ENCODE results near the gene ZNF705A.
"Not testable (repeated sequence)": the region's sequence is repeated elsewhere in the genome, so short reads cannot be mapped to it uniquely, and the experiment has no call there.

The ZNF705A gene

GRCh38 chr12:8188088-8188487 lies 31.3 kb downstream of the ZNF705A start:
- DNase-seq, result peak; percentile 3

- DNase-seq, result not testable (repeated sequence)
These were observed 41.0 kb downstream of the ZNF705A start for GRCh38 chr12:8197685-8198308.

DNA sequence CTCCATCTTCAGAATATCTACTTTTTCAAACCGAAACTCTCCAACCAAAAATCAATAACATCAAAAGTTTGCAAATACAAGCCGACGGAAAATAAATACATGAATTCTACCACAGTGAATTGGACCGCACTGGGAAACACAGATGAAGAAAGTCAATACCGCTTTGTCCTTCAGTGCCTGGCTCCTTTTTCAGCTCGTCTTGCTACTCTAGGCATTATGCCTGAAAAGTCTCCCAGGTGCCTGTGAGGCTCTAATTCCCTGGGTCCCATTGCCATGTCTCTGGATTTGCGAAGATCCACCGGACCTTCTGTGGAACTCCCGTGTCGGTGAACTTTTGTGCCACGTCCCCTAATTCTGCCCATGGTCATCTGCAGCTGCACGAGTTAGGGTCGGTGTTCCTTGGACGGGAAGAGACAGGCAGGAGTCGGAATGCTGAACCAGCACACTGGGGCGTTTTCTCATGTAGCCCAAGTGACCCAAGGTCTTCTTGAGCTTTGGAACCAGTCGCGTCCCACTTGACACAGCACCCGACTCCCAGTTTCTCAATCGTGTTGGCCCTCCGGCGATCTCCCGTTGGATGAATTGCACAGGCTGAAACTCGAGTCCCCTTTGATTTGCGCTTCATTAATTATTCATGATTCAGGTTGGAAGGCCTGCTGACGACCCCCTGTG lies 62.0 kb downstream of the ZNF705A start:
- not testable (repeated sequence) for DNase-seq

DNA sequence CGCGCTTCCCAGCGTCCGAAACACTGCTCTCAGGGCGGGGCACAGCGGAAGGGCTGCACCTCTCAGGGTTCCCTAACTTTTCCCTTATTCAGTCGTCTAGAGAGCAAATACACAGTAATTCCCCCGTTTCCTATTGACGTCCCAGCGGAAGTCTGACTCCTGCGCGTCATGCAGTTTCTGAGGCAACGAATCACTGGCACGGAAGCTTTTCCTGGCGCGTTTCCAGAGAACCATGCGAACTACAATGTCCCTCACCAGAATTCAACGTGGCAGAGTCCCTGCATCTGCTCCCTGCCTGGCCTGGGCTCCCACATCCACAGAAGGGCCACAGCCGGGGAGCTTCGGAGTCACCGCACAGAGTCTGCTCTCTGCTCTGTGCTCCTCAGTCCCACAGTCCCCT lies 64.6 kb downstream of the ZNF705A start:
- not testable (repeated sequence) for DNase-seq

- not testable (repeated sequence) for DNase-seq
These were observed 65.0 kb downstream of the ZNF705A start for GRCh38 chr12:8221844-8222243.

GRCh38 chr12:8222303-8222702 lies 65.5 kb downstream of the ZNF705A start:
- DNase-seq, result not testable (repeated sequence)

DNA sequence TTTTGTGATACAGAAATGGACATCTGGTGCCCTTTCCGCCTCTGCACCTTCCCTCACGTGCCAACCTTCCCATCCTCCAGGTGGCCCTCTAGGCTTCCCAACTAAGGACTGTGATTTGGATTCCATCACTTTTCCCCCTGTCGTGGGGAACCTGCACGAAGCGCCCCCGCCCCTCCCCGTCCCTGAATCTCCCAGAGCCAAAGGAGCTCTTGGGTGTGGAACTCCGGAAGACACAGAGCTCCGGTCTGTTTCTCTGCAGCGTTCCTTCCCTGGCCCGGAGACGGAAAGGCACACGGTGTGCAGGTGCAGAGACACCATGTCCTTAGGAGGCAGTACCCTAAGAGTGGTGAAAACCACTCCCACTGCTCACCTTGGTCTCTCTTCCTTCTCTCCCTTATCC lies 66.8 kb downstream of the ZNF705A start:
- not testable (repeated sequence) for DNase-seq

DNA sequence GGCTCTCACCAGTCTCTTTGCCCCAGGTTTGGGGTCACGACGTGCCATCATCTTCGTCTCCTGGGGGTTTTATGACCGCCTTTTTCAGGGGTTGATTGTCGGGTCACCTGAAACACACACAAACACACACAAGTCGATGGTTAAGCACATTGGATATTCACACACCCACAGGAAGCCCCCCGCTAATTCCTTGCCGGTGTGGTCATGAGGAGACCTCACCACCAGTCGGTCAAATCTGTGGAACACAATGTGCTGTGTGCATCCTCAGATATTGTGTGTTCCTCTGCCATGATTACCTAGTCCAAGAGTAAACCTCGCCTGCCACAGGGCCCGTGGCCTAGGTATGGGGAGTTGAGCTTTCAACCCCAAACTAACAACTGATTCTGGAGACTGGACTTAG lies 68.0 kb downstream of the ZNF705A start:
- DNase-seq, result not testable (repeated sequence)

DNA sequence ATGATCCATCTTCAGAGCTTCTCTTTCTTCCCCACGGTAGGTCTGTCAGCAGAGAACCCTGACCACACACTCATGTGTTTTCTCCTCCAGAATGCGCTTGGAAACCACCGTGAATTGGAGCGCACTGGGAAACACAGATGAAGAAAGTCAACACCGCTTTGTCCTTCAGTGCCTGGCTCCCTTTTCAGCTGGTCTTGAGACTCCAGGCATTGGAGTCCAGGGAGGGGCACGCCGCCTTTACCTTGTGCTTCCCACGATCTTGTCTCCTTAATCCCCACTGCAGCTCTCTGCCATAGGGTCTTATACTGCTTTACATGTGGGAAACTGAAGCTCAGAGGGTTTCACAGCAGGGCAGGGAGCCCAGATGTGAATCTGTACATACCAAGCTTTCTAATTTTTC lies 69.5 kb downstream of the ZNF705A start:
- no peak for DNase-seq

GRCh38 chr12:8226992-8227731 lies 70.3 kb downstream of the ZNF705A start, which contains the start of gene FAM90A1:
TSS of gene FAM90A1 (minus strand) at chr12:8227618. CDS start at chr12:8224832, 2,786 bp downstream.
- DNase-seq, result not testable (repeated sequence)

DNA sequence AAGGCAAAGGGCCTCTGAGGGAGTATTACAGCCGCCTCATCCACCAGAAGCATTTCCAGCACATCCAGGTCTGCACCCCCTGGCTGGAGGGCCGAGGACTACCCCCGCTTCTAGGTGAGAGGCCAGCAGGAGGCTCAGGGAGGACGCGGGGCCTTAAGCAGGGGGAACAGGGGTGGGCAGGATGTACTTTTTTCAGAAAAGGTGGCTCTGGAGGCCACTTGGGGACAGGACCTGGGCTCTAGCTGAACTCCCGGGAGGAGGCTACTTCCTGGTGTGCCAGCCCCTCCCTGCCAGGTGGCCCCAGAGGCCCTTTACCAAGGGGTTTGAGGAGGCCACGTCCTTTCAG lies 70.9 kb downstream of the ZNF705A start:
- not testable (repeated sequence) for DNase-seq

GRCh38 chr12:8228607-8229006 lies 71.8 kb downstream of the ZNF705A start:
- DNase-seq, result not testable (repeated sequence)

DNA sequence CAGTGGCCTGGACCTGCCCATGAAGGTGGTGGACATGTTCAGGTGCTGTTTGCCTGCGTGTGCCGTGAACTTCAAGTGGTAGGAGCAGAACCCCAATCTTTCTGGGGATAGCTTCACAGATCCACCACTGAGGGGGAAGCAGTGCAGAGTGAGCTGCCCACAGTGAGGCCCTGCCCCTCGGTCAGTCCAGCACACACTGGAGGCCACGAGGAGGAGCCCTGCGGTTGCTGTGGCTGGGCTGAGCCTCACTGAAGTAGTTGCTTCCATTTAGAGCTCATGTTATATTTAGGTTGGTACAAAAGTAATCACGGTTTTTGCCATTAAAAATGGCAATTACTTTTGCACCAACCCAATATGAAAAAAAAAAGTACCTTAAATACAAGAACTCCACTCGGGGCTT lies 72.7 kb downstream of the ZNF705A start:
- not testable (repeated sequence) for DNase-seq
